Lung (tissue), 12 donors: ENCODE results near the gene CATSPERE. TPM values are rescaled to one million over a fixed set of nuclear protein-coding genes. Genes with fewer than 3 reads are reported as not detected.

Source experiments
- ATAC-seq: fragments of 200-7000 bp; cut with Tn5 transposase; one replicate; pipeline ENCODE4 v1.9.1; 2020; ENCODE audit warnings: moderate number of reproducible peaks; ENCODE audit not compliant: insufficient read depth, low FRiP score
- DNase-seq, 3 donors: peaks; one replicate each; pipeline ENCODE4 v3.0.0-alpha.2; 2013 to 2017
- H3K27ac ChIP-seq, 2 donors: one replicate each; pipeline ENCODE4 v1.5.1; 2013; ENCODE audit warnings: mild to moderate bottlenecking in 2 of 2, moderate library complexity in 2 of 2, control low read depth in 1 of 2, inconsistent platforms in 1 of 2, low read depth in 1 of 2, low read length in 1 of 2
- H3K27me3 ChIP-seq, 3 donors: one replicate each; pipeline ENCODE4 v1.5.1; 2013; ENCODE audit warnings: low read length in 2 of 3; ENCODE audit not compliant: control insufficient read depth in 3 of 3, insufficient read depth in 3 of 3
- H3K36me3 ChIP-seq, 4 donors: one replicate each; pipeline ENCODE4 v1.5.1; 2013; ENCODE audit warnings: low read length in 4 of 4, mild to moderate bottlenecking in 1 of 4, moderate library complexity in 1 of 4; ENCODE audit not compliant: control insufficient read depth in 4 of 4, insufficient read depth in 4 of 4
- H3K4me1 ChIP-seq, 5 donors: one replicate each; pipeline ENCODE4 v1.5.1; 2013; ENCODE audit warnings: low read length in 5 of 5, mild to moderate bottlenecking in 2 of 5, moderate library complexity in 1 of 5; ENCODE audit not compliant: control insufficient read depth in 5 of 5, insufficient read depth in 5 of 5
- H3K4me3 ChIP-seq: one replicate; pipeline ENCODE4 v1.5.1; 2013; ENCODE audit warnings: mild to moderate bottlenecking, control low read depth, moderate library complexity
- H3K9ac ChIP-seq, 2 donors: one replicate each; pipeline ENCODE4 v1.5.1; 2013; ENCODE audit warnings: low read length in 2 of 2, control low read depth in 1 of 2; ENCODE audit not compliant: insufficient read depth in 1 of 2
- H3K9me3 ChIP-seq, 4 donors: one replicate each; pipeline ENCODE4 v1.5.1; 2013; ENCODE audit warnings: low read length in 3 of 4, mild to moderate bottlenecking in 1 of 4, moderate library complexity in 1 of 4; ENCODE audit not compliant: control insufficient read depth in 4 of 4, insufficient read depth in 3 of 4
- WGBS, 2 donors: extraction: QIAGEN DNeasy Blood & Tissue Kit; methylation state at CpG; one replicate each; pipeline ENCODE4 v1.1.7; 2013; 5-methylcytosine and 5-hydroxymethylcytosine counted together
- polyA plus RNA-seq, 2 donors: library from polyadenylated mRNA; stranded (reverse); fragments of 200-250 nt; gene quantifications; one replicate each; pipeline ENCODE4 v1.2.1, GENCODE V29; 2013
- total RNA-seq, 2 donors: library from RNA; depleted of rRNA in 1 of 2; stranded (reverse); fragments of >200 nt in 1 of 2; gene quantifications; one replicate each; pipeline ENCODE4 v1.2.1, GENCODE V29; 2014 to 2021
- TF ChIP-seq, protein P1 (sequence below): IDR thresholded peaks from 2 replicates; pipeline ENCODE4 v1.5.1; 2012; ENCODE audit warnings: mild to moderate bottlenecking; ENCODE audit errors: control extremely low read depth, extremely low read depth
- donor health status: control.
- donor health status: control.
- donor health status: Bipolar disorder and iron deficiency.
- donor health status: healthy.
- donor health status: DM: yes; HTN: yes; CAD: no.

CATSPERE gene
- total and polyA plus RNA-seq, 4 donors: 0.30 to 2.7 (median 1.4) TPM

DNA sequence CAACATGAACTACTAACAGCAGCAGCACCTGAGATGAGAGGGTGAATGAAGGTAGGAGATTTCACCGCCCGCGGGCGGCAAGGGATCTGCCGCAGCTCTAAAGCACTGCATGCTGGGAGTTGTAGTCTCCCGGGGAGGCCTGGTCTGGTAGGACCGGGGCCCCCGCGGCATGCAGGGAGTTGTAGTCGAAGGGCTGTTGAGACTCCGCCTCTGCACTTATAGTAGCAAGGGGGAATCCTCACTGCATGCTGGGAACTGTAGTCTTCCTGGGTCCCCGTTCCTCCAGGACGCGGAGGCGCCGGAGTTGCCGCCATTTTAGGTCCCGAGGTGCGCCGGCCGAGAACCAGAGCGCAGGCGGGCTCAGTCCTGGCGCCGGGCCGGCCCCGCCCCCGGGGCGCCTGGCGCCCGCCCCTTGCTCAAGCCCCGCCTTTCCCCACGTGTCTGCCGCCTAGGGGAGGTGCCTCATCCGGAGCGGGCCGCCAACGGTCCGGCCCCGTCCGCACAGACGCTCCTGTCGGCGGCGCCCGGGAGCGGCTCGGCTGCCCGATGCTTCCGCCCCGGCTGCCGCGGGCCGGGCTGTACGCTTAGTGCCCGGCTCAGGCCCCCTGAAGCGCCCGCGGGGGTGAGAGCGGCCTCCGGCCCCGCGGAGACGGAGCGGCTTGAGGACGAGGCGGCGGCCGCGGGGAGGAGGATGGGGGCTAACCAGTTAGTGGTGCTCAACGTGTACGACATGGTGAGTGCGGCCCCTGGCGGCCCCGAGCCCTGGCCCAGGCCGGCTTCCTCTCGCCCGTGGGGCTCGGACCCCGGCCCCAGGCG lies 191.8 kb downstream of the CATSPERE start, which contains the start of gene DESI2:
Gene DESI2 (plus strand): TSS at position 504 of the 816 bp plus-strand sequence. CDS start 188 bp downstream, at position 692.
- TF ChIP-seq, protein P1, sequence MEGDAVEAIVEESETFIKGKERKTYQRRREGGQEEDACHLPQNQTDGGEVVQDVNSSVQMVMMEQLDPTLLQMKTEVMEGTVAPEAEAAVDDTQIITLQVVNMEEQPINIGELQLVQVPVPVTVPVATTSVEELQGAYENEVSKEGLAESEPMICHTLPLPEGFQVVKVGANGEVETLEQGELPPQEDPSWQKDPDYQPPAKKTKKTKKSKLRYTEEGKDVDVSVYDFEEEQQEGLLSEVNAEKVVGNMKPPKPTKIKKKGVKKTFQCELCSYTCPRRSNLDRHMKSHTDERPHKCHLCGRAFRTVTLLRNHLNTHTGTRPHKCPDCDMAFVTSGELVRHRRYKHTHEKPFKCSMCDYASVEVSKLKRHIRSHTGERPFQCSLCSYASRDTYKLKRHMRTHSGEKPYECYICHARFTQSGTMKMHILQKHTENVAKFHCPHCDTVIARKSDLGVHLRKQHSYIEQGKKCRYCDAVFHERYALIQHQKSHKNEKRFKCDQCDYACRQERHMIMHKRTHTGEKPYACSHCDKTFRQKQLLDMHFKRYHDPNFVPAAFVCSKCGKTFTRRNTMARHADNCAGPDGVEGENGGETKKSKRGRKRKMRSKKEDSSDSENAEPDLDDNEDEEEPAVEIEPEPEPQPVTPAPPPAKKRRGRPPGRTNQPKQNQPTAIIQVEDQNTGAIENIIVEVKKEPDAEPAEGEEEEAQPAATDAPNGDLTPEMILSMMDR: peak; percentile 8
- peaks cover 0 to 2% (median 0%) of the 10 kb centered on the region in 4 donors for H3K36me3 ChIP-seq
- H3K4me1 ChIP-seq: peaks cover 0 to 30% (median 6%) of the 10 kb centered on the region in 5 donors
- no peaks in the 10 kb centered on the region for H3K9me3 ChIP-seq
- DNase-seq: peak; percentile 99 to 100 (median 99)
- H3K9ac ChIP-seq: peak within 1 kb of the TSS; percentile 89 to 97
- peak; percentile 94 for ATAC-seq
- peak within 1 kb of the TSS; percentile 97 to 100 for H3K27ac ChIP-seq
- H3K27me3 ChIP-seq: no peaks in the 10 kb centered on the region
- WGBS, 2 donors: 0 to 1% methylated on average over 75 to 81 of the region's 81 CpGs
- peak within 1 kb of the TSS; percentile 91 for H3K4me3 ChIP-seq

DNA sequence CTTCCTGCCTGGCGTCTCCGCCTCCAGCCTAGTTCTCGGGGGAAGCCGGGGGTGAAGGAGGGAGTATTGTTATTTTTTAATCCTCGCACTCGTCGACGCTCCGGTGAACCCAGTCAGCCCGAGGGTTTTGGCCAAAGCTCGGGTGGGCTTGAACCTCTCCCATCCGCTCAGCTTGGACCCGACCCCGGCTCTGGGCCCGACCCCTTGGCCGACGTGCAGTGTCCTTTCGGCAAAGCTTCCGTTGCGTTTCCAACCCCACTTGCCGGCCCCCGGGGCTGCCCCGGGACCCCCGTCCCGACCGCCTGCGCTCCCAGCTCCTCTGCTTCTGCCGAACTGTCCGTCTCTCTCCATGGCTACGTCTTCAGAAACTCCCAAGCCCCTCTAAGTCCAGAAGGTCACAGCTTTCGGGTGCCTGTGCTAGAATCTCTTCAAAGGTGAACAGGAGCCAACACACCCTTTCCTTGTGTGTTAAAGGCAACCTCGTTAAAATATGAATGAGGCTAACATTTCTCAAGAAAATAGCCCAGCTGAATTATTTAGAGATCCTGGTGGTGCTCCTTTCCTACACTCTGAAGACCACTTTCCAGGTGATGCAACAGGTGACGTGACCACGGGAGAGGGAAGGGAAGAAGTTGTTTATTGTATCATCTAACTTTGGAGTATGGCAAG lies 192.5 kb downstream of the CATSPERE start:
- H3K27me3 ChIP-seq: no peaks in the 10 kb centered on the region
- peaks cover 0 to 5% (median 2%) of the 10 kb centered on the region in 4 donors for H3K36me3 ChIP-seq
- peak overlapping the region; percentile 89 to 90 for H3K9ac ChIP-seq
- peak overlapping the region; percentile 97 to 100 for H3K27ac ChIP-seq
- H3K4me3 ChIP-seq: peak overlapping the region; percentile 91
- no peak for ATAC-seq
- TF ChIP-seq, protein P1: no peak
- H3K4me1 ChIP-seq: peaks cover 0 to 30% (median 9%) of the 10 kb centered on the region in 5 donors
- H3K9me3 ChIP-seq: no peaks in the 10 kb centered on the region
- 1% methylated on average over 33 to 34 of the region's 34 CpGs for WGBS, 2 donors
- peak; percentile 18 to 50 (median 38) for DNase-seq

DNA sequence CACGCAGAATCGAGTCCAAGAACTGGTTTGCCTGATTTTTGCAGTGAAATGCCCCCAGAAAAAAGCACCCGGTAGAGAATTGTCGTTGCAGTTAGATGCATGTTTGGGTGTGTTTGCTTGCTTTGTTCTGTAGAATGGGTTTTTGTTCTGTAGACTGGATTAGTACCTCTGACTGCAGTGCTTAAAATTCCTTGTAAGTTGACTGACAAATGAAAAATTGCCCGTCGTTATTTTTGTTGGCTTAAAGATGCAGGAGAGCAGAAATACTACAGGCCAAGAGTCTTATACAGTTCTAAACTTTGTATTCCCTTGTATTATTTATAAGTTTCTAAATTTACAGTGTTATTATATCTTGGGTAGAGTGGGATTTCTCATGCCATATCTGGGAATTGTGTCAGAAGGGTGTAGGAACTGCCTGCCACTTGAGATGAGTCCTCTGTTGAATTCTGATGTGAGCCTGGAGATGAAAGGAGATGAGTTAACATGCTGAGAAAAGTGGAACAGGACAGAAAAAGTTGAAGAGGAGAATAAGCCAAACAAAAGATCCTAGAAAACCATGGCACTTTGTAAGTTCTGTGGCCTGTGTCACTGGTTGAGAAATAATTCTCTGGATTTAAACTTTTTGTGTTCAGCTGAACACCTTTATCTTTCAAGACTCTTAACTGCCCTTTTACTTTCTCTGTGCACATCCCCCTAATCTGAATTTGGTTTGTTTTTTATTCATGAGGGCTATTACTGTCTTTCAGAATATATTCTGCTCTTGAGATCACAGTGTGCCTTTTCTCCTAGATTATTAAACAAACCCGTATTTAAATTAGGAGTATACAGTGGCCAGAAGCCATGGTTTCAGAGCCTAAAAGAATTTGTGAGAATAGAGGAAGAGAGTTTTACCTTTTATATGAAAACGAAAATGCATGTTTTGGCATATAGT lies 193.3 kb downstream of the CATSPERE start:
- H3K9me3 ChIP-seq: no peaks in the 10 kb centered on the region
- peak overlapping the region; percentile 91 for H3K4me3 ChIP-seq
- DNase-seq (peak in 2 of 3 donors; percentile 35 to 45), ATAC-seq (no peak)
- no peaks in the 10 kb centered on the region for H3K27me3 ChIP-seq
- WGBS, 2 donors: 10 to 11% methylated on average over 8 of the region's 8 CpGs
- peak overlapping the region; percentile 89 to 90 for H3K9ac ChIP-seq
- peaks cover 1 to 30% (median 9%) of the 10 kb centered on the region in 5 donors for H3K4me1 ChIP-seq
- H3K27ac ChIP-seq: peak overlapping the region; percentile 97 to 100
- peaks cover 0 to 5% (median 2%) of the 10 kb centered on the region in 4 donors for H3K36me3 ChIP-seq
- TF ChIP-seq, protein P1: no peak
